Prostate gland (tissue), 2 donors: ENCODE data around the gene PCSK6.

Source experiments
- POLR2AphosphoS5 ChIP-seq: sonication (generic); formaldehyde crosslinking; IDR thresholded peaks from one replicate; pipeline ENCODE4 v1.6.1; 2017; ENCODE audit warnings: antibody characterized with exemption
- TF ChIP-seq, protein P1 (sequence below), 4 experiments: fragments of 200-600 bp in 2 of 4; fragments of 450-650 bp in 2 of 4; sonication (generic) in 2 of 4; IDR thresholded peaks; 1 replicate in 3 of 4; 2 replicates in 1 of 4; pipeline ENCODE4 v1.5.1; 2016 to 2019; ENCODE audit warnings: antibody characterized with exemption in 4 of 4, mild to moderate bottlenecking in 2 of 4, moderate library complexity in 2 of 4

DNA sequence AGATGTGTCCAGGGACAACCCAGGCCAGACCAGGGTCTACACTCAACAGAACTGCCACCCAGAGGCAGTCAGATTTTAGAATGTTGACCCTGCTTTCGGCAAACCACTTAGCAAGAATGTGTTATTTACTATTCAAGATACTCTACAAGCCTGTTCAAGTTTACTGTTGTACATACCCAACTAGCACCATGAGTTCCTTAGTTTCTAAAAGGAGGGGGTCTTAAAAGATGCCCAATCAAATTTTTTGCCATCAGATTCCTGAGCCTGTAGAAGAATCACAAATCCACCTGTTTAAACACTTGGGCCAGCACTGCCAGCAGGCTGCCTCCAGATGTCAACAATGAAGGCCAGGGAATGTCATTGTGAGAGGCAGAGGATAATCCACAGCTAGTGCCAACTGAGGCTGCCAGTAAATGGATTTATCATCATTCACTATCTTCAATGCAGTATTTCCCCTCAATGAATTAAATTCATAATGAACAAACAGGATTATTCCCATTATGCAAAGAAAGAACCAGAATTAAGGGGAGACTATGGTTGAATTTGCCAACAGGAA is 150.9 kb downstream of the PCSK6 start:
- TF ChIP-seq, protein P1, sequence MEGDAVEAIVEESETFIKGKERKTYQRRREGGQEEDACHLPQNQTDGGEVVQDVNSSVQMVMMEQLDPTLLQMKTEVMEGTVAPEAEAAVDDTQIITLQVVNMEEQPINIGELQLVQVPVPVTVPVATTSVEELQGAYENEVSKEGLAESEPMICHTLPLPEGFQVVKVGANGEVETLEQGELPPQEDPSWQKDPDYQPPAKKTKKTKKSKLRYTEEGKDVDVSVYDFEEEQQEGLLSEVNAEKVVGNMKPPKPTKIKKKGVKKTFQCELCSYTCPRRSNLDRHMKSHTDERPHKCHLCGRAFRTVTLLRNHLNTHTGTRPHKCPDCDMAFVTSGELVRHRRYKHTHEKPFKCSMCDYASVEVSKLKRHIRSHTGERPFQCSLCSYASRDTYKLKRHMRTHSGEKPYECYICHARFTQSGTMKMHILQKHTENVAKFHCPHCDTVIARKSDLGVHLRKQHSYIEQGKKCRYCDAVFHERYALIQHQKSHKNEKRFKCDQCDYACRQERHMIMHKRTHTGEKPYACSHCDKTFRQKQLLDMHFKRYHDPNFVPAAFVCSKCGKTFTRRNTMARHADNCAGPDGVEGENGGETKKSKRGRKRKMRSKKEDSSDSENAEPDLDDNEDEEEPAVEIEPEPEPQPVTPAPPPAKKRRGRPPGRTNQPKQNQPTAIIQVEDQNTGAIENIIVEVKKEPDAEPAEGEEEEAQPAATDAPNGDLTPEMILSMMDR (IDR thresholded peaks at IDR 0.05), result no peak
- TF ChIP-seq POLR2AphosphoS5, result peak; percentile 28
